Stimulated activated CD8-positive, alpha-beta memory T cell treated with anti-CD3 and anti-CD28 coated beads, Interleukin-15, amount 100 ng/mL, for 1 hour (primary cell): ENCODE measurements around the gene TCHH.
"Not testable (repeated sequence)": the region's sequence is repeated elsewhere in the genome, so short reads cannot be mapped to it uniquely, and the experiment has no call there.

Source experiments
- DNase-seq: peaks from one replicate; pipeline ENCODE4 v3.0.0-alpha.2; 2020; ENCODE audit warnings: low read depth

The TCHH gene

DNA sequence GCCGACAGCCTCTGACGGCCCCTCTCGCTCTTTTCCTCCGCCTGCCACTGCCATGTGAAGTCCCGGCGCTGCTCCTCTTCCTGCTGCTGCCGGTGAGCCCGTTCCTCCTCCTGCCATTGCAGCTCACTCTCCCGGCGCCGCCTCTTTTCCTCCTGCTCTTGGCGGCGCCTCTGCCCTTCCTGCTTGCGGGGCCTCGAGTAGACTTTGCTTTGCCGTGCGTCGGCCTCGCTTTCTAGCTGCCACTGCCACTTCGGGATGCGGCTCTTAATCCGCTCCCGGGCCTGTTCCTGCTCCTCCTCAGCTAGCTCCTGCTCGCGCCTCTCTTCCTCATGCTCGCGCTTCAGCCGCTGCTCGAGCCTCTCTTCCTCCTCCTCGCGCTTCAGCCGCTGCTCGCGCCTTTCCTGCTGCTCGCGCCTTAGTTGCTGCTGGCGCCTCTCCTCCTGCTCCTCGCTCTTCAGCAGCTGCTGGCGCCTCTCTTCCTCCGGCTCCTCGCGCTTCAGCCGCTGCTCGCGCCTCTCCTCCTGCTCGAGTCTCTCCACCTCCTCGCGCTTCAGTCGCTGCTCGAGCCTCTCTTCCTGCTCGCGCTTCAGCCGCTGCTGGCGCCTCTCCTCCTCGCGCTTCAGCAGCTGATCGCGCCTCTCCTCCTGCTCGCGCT lies 4.3 kb downstream of the TCHH start:
- DNase-seq = peak; percentile 1

DNA sequence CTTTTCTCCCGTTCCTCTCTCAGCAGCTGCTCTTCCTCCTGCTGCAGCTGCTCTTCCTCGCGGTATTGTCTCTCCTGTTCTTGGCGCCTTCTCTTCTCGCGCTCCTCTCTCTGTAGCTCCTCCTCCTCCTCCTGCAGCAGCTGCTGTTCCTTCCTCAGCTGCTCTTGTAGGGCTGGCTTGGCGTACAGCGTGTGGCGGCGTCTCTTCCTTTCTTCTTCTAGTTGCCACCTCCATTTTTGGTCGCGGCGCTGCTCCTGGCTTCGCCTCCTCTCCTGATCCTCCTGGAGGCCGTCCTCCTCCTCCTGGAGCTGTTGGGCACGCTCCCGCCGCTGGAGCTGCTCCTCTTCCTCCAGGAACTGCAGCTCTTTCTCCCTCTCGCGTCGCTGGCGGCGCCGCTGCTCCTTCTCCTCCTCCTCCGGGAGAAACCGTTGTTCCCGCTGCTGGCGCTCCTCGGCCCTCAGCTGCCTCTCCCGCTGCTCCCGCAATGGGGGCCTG lies 4.8 kb downstream of the TCHH start:
- no peak for DNase-seq

- DNase-seq = no peak
Measured at GRCh38 chr1:152109998-152110294, 5.3 kb downstream of the TCHH start.

DNA sequence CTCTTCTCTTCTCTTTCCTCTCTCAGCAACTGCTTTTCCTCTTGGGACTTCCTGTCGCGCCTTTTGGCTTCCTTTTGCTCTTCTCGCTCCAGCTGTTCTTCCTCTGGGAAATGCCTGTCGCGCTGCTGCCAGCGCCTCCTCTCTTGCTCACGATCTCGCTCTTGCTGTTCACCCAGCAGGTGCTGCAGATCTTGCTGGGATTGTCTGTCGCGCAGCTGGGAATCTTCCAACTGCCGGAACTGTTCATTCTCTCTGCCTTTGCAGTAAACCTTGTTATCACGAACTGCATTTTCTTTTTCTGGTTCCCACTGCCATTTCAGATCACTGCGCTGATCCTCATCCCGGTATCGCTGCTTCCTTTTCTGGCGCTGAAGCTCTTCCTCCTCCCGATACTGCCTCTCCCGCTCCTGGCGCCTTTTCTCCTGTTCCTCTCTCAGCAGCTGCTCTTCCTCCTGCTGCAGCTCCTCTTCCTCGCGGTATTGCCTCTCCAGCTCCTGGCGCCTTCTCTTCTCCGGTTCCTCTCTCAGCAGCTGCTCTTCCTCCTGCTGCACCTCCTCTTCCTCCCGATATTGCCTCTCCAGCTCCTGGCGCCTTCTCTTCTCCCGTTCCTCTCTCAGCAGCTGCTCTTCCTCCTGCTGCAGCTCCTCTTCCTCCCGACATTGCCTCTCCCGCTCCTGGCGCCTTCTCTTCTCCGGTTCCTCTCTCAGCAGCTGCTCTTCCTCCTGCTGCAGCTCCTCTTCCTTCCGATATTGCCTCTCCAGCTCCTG lies 5.8 kb downstream of the TCHH start:
- no peak for DNase-seq

- no peak for DNase-seq
Measured at GRCh38 chr1:152108882-152109222, 6.4 kb downstream of the TCHH start.

DNA sequence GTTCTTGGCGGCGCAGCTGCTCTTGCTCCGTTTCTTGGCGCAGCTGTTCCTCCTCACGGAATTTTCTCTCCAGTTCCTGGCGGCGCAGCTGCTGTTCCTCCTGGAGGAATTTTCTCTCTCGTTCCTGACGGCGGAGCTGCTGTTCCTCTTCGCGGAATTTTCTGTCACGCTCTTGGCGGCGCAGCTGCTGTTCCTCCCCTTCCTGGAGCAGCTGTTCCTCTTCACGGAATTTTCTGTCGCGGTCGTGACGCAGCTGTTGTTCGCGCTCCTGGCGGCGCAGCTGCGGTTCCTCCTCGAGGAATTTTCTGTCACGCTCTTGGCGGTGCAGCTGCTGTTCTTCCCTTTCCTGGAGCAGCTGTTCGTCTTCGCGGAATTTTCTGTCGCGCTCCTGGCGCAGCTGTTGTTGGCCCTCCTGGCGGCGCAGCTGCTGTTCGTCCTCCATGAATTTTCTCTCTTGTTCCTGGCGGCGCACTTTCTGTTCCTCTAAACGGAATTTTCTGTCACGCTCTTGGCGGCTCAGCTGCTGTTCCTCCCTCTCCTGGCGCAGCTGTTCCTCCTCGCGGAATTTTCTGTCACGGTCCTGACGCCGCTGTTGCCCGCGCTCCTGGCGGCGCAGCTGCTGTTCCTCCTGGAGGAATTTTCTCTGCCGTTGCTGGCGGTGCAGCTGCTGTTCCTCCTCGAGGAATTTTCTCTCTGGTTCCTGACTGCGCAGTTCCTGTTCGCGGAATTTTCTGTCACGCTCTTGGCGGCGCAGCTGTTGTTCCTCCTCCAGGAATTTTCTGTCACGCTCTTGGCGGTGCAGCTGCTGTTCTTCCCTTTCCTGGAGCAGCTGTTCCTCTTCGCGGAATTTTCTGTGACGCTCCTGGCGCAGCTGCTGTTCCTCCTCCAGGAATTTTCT lies 7.0 kb downstream of the TCHH start:
- no peak for DNase-seq

- no peak for DNase-seq
Measured at GRCh38 chr1:152107031-152107983, 7.9 kb downstream of the TCHH start.

GRCh38 chr1:152104854-152105253 lies 10.4 kb downstream of the TCHH start:
- no peak for DNase-seq

DNA sequence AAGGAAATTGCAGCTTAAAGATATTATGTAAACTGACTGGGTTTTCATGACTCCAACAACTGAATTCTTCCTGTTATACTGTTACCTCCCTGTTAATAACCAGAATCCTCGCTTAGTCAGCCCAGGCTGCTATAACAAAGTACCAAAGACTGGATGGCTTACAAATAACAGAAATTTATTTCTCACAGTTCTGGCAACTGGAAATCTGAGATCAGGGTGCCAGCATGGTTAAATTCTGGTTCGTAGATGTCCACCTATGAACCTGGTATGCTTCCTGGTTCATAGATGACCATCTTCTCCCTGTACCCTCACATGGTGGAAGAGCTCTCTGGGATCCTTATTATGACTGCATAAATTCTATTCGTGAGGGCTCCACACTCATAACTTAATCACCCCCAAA lies 18.3 kb downstream of the TCHH start:
- DNase-seq = no peak

DNA sequence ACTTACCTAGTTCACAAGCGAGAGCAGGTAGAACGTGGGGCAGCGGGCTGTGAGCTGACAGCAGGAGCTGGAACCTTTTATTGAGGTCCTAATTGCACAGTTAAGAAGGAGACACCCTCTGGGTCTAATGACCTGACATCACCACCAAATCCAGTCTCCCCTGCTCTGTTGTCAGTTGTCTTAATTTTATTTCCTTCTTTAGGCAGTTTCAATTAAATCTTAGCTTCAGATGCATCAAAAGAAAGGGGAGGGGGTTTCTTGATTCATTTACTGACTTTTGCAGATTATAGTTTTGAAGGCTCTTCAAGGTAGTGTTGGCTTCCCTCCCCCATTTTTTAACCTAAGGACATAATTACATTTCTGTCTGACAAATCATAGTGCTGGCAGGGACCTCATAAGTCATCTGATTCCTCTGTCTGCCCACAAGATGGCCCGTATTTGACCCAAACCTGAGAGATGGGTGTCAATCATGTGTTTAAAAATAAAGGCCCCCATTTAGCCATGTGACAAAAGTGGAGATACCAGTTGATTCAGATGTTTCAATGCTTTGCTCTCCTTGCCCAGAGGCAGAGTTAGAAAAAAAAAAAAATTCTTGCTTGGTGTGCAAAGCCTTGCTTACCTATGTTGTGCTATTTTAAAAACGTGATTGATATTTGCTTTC lies 26.1 kb downstream of the TCHH start, which contains the start of gene TCHHL1:
Gene TCHHL1 (minus strand): TSS at position 51 of the 661 bp plus-strand sequence. CDS start 921 bp downstream, outside the sequence.
- no peak for DNase-seq

- DNase-seq = no peak
Measured at GRCh38 chr1:152086760-152087159, 28.5 kb downstream of the TCHH start.

- DNase-seq = no peak
Measured at GRCh38 chr1:152084853-152085252, 30.4 kb downstream of the TCHH start.

GRCh38 chr1:152081026-152081425 lies 34.2 kb downstream of the TCHH start:
- not testable (repeated sequence) for DNase-seq

DNA sequence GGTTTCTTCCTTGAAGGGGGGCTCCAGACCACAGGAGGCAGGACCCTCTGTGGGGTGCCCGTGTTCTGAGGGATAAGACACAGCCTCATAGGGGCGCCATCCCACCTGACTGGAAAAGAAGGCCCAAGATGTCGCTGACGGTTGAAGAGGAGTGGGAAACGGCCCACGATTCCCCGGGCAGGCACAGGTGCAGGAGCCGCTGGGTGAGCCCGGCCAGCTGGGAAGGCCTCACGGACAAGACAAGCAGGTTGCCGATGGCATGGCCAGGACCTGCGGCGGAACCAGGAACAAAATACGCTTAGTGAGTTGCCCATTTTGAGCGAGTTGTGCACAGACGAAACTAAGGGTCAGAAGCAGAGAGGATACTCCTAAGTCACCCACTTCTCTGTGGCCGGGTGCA lies 34.8 kb downstream of the TCHH start:
- DNase-seq = not testable (repeated sequence)

- no peak for DNase-seq
Measured at GRCh38 chr1:152078831-152079441, 36.3 kb downstream of the TCHH start.

- no peak for DNase-seq
Measured at GRCh38 chr1:152072311-152072710, 42.9 kb downstream of the TCHH start.

DNA sequence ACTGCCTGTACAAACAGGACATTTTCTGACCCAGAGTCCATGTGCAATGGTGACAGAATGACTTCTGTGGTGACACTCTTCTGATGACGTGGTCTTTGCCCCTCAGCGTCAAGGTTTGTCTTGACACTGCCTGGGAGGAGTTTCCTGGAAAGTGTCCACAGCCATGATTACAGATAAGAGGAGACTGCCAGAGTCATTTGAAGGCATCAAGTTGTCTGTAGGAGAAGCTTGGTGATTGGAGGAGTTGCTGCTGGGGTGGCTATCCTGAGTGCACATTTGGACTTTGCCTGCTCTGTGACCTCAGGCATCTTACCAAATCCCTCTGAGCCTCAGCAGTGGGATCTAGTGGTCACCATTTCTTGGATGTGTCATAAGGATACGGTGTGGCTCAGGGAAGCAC lies 44.1 kb downstream of the TCHH start:
- DNase-seq = no peak

DNA sequence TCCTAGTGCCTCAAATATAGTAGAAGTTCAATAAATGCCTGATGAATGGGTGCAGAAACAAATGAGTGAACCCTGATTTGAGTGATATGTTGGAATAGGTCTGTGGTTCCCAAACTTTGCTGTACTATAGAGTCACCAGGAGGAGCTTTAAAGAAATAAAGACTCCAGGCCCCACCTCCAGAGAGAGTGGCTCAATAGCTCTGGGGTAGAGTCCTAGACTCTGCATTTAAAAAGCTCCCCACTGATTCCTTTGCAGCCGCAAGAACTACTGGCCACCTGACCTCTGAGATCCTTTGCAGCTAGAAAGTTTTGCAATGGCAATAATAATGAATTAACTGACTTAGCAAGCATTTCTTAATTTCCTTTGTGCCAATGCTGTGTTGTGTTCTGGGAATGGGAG lies 47.3 kb downstream of the TCHH start:
- DNase-seq = no peak

DNA sequence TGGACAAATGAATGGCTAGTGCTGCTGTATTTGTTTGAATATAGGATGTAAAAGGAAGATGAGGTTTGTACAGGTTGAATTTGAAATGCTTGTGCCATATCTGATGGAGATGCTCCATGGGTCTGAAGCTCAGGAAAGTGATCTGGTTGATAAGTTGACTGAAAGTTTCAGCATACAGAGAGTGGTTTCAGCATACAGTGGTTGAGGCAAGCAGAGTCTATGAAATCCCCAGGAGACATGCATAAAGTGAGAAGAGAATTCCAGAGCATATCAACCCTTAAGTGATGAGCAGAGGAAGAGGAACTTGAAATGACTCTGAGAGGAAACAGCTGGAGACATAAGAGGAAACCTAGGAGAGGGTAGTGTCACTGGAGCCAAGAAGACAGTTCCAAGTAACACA lies 48.1 kb downstream of the TCHH start:
- DNase-seq = no peak

GRCh38 chr1:152061952-152062351 lies 53.3 kb downstream of the TCHH start:
- no peak for DNase-seq
